ENCODE results near the gene UTP14C. TPM values are rescaled to one million over a fixed set of nuclear protein-coding genes. Genes with fewer than 3 reads are reported as not detected.
A peak's percentile ranks its signal among the peaks of the same experiment; 100 is the strongest.

The UTP14C gene
- total and polyA plus RNA-seq, 2 experiments from 2014 or later = 11.4 to 22.9 TPM

GRCh38 chr13:51999510-51999911 is 25.0 kb upstream of the UTP14C start:
- Histone ChIP-seq H3K36me3 (ENCODE audit: insufficient read depth) (no peaks in the 10 kb centered on the region), H3K27ac (ENCODE audit: low read depth) (no peak overlapping the region), H3K4me3 (peak overlapping the region; percentile 28; the same call in 1 of the 2 replicates), H2AFZ (no peak overlapping the region), H3F3A (replicated peaks; ENCODE audit: low read depth) (no peaks in the 10 kb centered on the region), H3K9me2 (ENCODE audit: insufficient read depth) (no peaks in the 10 kb centered on the region), H3K79me2 (replicated peaks; ENCODE audit: insufficient read depth) (no peaks in the 10 kb centered on the region; the same call in 1 of the 2 replicates), H3K4me2 (peak overlapping the region; percentile 46), H3K27me3 (ENCODE audit: insufficient read depth) (no peaks in the 10 kb centered on the region), H4K20me1 (replicated peaks; ENCODE audit: insufficient read depth) (no peaks in the 10 kb centered on the region), H3K4me1 (ENCODE audit: insufficient read depth) (peaks cover 26% of the 10 kb centered on the region)
- ATAC-seq (no peak), DNase-seq (ENCODE audit: low spot score) (no peak)
- no peak overlapping the region for H3K4me3 Mint-ChIP-seq
- H3K27me3 Mint-ChIP-seq (ENCODE audit: insufficient read depth, low read depth, poor library complexity) = peaks cover 17% of the 10 kb centered on the region
- H3K27ac Mint-ChIP-seq = no peak overlapping the region
- no peaks in the 10 kb centered on the region for H3K9me3 Mint-ChIP-seq
- peaks cover 54% of the 10 kb centered on the region for H3K4me1 Mint-ChIP-seq
- no peaks in the 10 kb centered on the region for H3K36me3 Mint-ChIP-seq (ENCODE audit: low read depth)
- TF ChIP-seq ZNF462 (CRISPR knock-in tag; IDR thresholded peaks at IDR 0.05) = no peak
- no peak for TF ChIP-seq NANOG (IDR thresholded peaks at IDR 0.05; ENCODE audit: borderline replicate concordance)
- no peak for TF ChIP-seq ZNF331 (CRISPR knock-in tag; IDR thresholded peaks at IDR 0.05; ENCODE audit: low read depth)
- TF ChIP-seq EZH2phosphoT487 (IDR thresholded peaks at IDR 0.05; ENCODE audit: unreplicated experiment) = no peak
- TF ChIP-seq CREB1 (CRISPR knock-in tag; IDR thresholded peaks at IDR 0.05; ENCODE audit: low read depth) = no peak
- TF ChIP-seq CTCF (conservative IDR thresholded peaks at IDR 0.05; ENCODE audit: low read depth in 2 of 2) = no peak
- TF ChIP-seq EZH2 (IDR thresholded peaks at IDR 0.05; ENCODE audit: low read depth, unreplicated experiment) = no peak
- no peak for TF ChIP-seq REST (IDR thresholded peaks at IDR 0.05; ENCODE audit: unreplicated experiment)
- TF ChIP-seq ETS1 (IDR thresholded peaks at IDR 0.05) = no peak
- TF ChIP-seq ZNF114 (CRISPR knock-in tag; IDR thresholded peaks at IDR 0.05) = no peak
- TF ChIP-seq POLR2AphosphoS5 (IDR thresholded peaks at IDR 0.05; ENCODE audit: low read depth) = no peak
